B cell (primary cell): Measurements from ENCODE around the gene TTC34. TPM values are rescaled to one million over a fixed set of nuclear protein-coding genes. Genes with fewer than 3 reads are reported as not detected.

ENCODE experiments used
- ATAC-seq: fragments of 200-7000 bp; cut with Tn5 transposase; one replicate; pipeline ENCODE4 v1.10.0; 2021; ENCODE audit warnings: low read depth, mild to moderate bottlenecking, moderate number of reproducible peaks, moderate library complexity
- CTCF ChIA-PET: fragments of 350-600 bp; sonication (Branson Sonifier 250); formaldehyde crosslinking; loops from one replicate; lab custom pipeline; 2021; ENCODE audit warnings: antibody characterized with exemption, inconsistent platforms; lab: Charles Lee
- POLR2A ChIA-PET: fragments of 350-600 bp; sonication (Branson Sonifier 250); formaldehyde crosslinking; loops from one replicate; lab custom pipeline; 2021; ENCODE audit warnings: antibody characterized with exemption; lab: Charles Lee
- DNase-seq: peaks from one replicate; pipeline ENCODE4 v3.0.0; 2013
- H2AFZ ChIP-seq: 2 replicates; pipeline ENCODE4 v1.6.1; 2012; ENCODE audit warnings: mild to moderate bottlenecking, low read depth, low read length; ENCODE audit not compliant: insufficient read depth, poor library complexity, severe bottlenecking
- H3K27ac ChIP-seq, 2 donors: 1 replicate in 1 of 2; 2 replicates in 1 of 2; pipeline ENCODE4 v1.5.1; 2012 to 2013; ENCODE audit warnings: low read length in 2 of 2, mild to moderate bottlenecking in 2 of 2, moderate library complexity in 1 of 2
- H3K27me3 ChIP-seq, 4 experiments: fragments of 200-600 bp in 1 of 4; sonication (generic) in 1 of 4; replicated peaks in 1 of 4; 1 replicate in 2 of 4; 2 replicates in 2 of 4; pipeline versions ENCODE4 v1.6.1 to v1.7.0; 2013 to 2016; ENCODE audit warnings: low read length in 3 of 4, mild to moderate bottlenecking in 2 of 4, mixed read lengths in 1 of 4, moderate library complexity in 1 of 4; ENCODE audit not compliant: insufficient read depth in 4 of 4, control insufficient read depth in 3 of 4; ENCODE audit errors: control extremely low read depth in 1 of 4
- H3K36me3 ChIP-seq, 2 experiments: replicated peaks in 1 of 2; 1 replicate in 1 of 2; 2 replicates in 1 of 2; pipeline versions ENCODE4 v1.6.1 to v1.7.1; 2013; ENCODE audit warnings: low read length in 1 of 2; ENCODE audit not compliant: insufficient read depth in 2 of 2, control insufficient read depth in 1 of 2; ENCODE audit errors: control extremely low read depth in 1 of 2, extremely low read depth in 1 of 2
- H3K4me1 ChIP-seq, 2 donors: fragments of 200-600 bp in 1 of 2; sonication (generic) in 1 of 2; 1 replicate in 1 of 2; 2 replicates in 1 of 2; pipeline versions ENCODE4 v1.5.1 to v1.6.1; 2013 to 2017; ENCODE audit warnings: low read length in 2 of 2; ENCODE audit not compliant: control insufficient read depth in 2 of 2, insufficient read depth in 2 of 2
- H3K4me2 ChIP-seq: replicated peaks from 2 replicates; pipeline ENCODE3; 2012; ENCODE audit warnings: mild to moderate bottlenecking, low read depth, low read length; ENCODE audit not compliant: poor library complexity, severe bottlenecking
- H3K4me3 ChIP-seq, 5 experiments: fragments of 200-600 bp in 1 of 5; sonication (generic) in 1 of 5; 1 replicate in 3 of 5; 2 replicates in 2 of 5; pipeline versions ENCODE4 v1.5.1 to v1.7.0; 2011 to 2016; ENCODE audit warnings: low read length in 4 of 5, mild to moderate bottlenecking in 4 of 5, low read depth in 2 of 5, control low read depth in 1 of 5, moderate library complexity in 1 of 5; ENCODE audit not compliant: insufficient read depth in 1 of 5; ENCODE audit errors: control extremely low read depth in 1 of 5, extremely low read depth in 1 of 5
- H3K79me2 ChIP-seq: fragments of 200-600 bp; sonication (generic); one replicate; pipeline ENCODE4 v1.6.0; 2016; ENCODE audit warnings: low read length; ENCODE audit not compliant: control insufficient read depth, insufficient read depth
- H3K9ac ChIP-seq: fragments of 200-600 bp; sonication (generic); 2 replicates; pipeline ENCODE4 v1.6.1; 2017; ENCODE audit warnings: mild to moderate bottlenecking, low read length, moderate library complexity
- H3K9me3 ChIP-seq, 3 donors: one replicate each; pipeline versions ENCODE4 v1.6.1 to v1.7.1; 2013; ENCODE audit warnings: low read length in 2 of 3; ENCODE audit not compliant: control insufficient read depth in 2 of 3, insufficient read depth in 1 of 3; ENCODE audit errors: control extremely low read depth in 1 of 3
- H4K20me1 ChIP-seq: 2 replicates; pipeline ENCODE4 v1.6.0; 2012; ENCODE audit warnings: mild to moderate bottlenecking, low read length; ENCODE audit not compliant: insufficient read depth, control insufficient read depth, poor library complexity, severe bottlenecking
- H3K27ac Mint-ChIP-seq: one replicate; pipeline ENCODE4 v1.8.0; 2021; ENCODE audit warnings: mixed read lengths
- H3K27me3 Mint-ChIP-seq: one replicate; pipeline ENCODE4 v1.8.0; 2021; ENCODE audit warnings: mixed read lengths
- H3K4me1 Mint-ChIP-seq: one replicate; pipeline ENCODE4 v1.8.0; 2021; ENCODE audit warnings: mixed read lengths
- H3K4me3 Mint-ChIP-seq: one replicate; pipeline ENCODE4 v1.8.0; 2021; ENCODE audit warnings: mixed read lengths
- H3K9me3 Mint-ChIP-seq: one replicate; pipeline ENCODE4 v1.8.0; 2022; ENCODE audit warnings: mixed read lengths; ENCODE audit not compliant: insufficient read depth
- CTCF ChIP-seq: fragments of 200-600 bp; IDR thresholded peaks from one replicate; pipeline ENCODE4 v1.8.0; 2022; ENCODE audit warnings: antibody characterized with exemption, mild to moderate bottlenecking
- EZH2 ChIP-seq: IDR thresholded peaks from 2 replicates; pipeline ENCODE4 v1.6.1; 2012; ENCODE audit warnings: borderline replicate concordance, low read depth, mild to moderate bottlenecking, moderate library complexity, low read length; ENCODE audit not compliant: insufficient read depth, poor library complexity, severe bottlenecking
- WGBS: methylation state at CpG from one replicate; pipeline ENCODE4 v1.1.5; 2013; ENCODE audit warnings: missing lambda C conversion rate; ENCODE audit not compliant: insufficient coverage; 5-methylcytosine and 5-hydroxymethylcytosine counted together
- intact Hi-C: fragments of 100-400 bp; cut with micrococcal nuclease; formaldehyde crosslinking; loops from one replicate; pipeline ENCODE4 v1.10.0; 2022
- polyA plus RNA-seq: library from polyadenylated mRNA; depleted of rRNA; stranded (reverse); fragments of >200 nt; gene quantifications from 2 replicates; pipeline ENCODE4 v1.2.3, GENCODE V29; 2012
- total RNA-seq, 2 donors: library from RNA; stranded (reverse); fragments of 120-200 nt in 1 of 2; gene quantifications; 1 replicate in 1 of 2; 2 replicates in 1 of 2; pipeline versions ENCODE4 v1.2.3 to v1.2.4, GENCODE V29; 2013 to 2022

The TTC34 gene
- total and polyA plus RNA-seq, 2 donors (not counting 1 experiment from before 2014, with no cell fraction given), result 2.1 to 8.1 TPM

GRCh38 chr1:2638466-2639115 lies 162.9 kb downstream of the TTC34 start:
- Histone ChIP-seq H3K9me3 (peaks cover 0 to 29% (median 10%) of the 10 kb centered on the region in 3 donors), H3K36me3 (no peaks in the 10 kb centered on the region), H3K4me3 (no peak overlapping the region), H3K27ac (no peak overlapping the region), H3K4me2 (no peak overlapping the region), H3K9ac (no peak overlapping the region), H2AFZ (no peak overlapping the region), H4K20me1 (peaks cover 13% of the 10 kb centered on the region), H3K27me3 (peaks cover 0 to 9% (median 2%) of the 10 kb centered on the region in 4 experiments), H3K4me1 (peaks cover 12 to 17% of the 10 kb centered on the region in 2 donors), H3K79me2 (peaks cover 15% of the 10 kb centered on the region)
- H3K27me3 Mint-ChIP-seq, result no peaks in the 10 kb centered on the region
- no peak overlapping the region for H3K4me3 Mint-ChIP-seq
- no peak overlapping the region for H3K27ac Mint-ChIP-seq
- DNase-seq (no peak), ATAC-seq (no peak)
- no peak for TF ChIP-seq EZH2
- TF ChIP-seq CTCF, result no peak
- intact Hi-C loops, result no loop called here
- WGBS, result 90% methylated on average over 13 of the region's 16 CpGs
- ChIA-PET CTCF (no interaction called here), POLR2A (no interaction called here)
- no peaks in the 10 kb centered on the region for H3K9me3 Mint-ChIP-seq
- H3K4me1 Mint-ChIP-seq, result peaks cover 9% of the 10 kb centered on the region

GRCh38 chr1:2637442-2638145 lies 163.9 kb downstream of the TTC34 start:
- Histone ChIP-seq H3K36me3 (no peaks in the 10 kb centered on the region), H3K4me2 (no peak overlapping the region), H3K79me2 (peaks cover 15% of the 10 kb centered on the region), H3K4me1 (peaks cover 8 to 12% of the 10 kb centered on the region in 2 donors), H3K9ac (no peak overlapping the region), H2AFZ (no peak overlapping the region), H3K27ac (no peak overlapping the region), H3K9me3 (peaks cover 0 to 29% (median 10%) of the 10 kb centered on the region in 3 donors), H4K20me1 (peaks cover 13% of the 10 kb centered on the region), H3K27me3 (peaks cover 0 to 18% (median 2%) of the 10 kb centered on the region in 4 experiments), H3K4me3 (no peak overlapping the region)
- H3K27ac Mint-ChIP-seq, result no peak overlapping the region
- peaks cover 6% of the 10 kb centered on the region for H3K4me1 Mint-ChIP-seq
- H3K9me3 Mint-ChIP-seq, result no peaks in the 10 kb centered on the region
- ChIA-PET POLR2A (no interaction called here), CTCF (no interaction called here)
- DNase-seq (no peak), ATAC-seq (no peak)
- no peak for TF ChIP-seq CTCF
- no peak for TF ChIP-seq EZH2
- H3K4me3 Mint-ChIP-seq, result no peak overlapping the region
- intact Hi-C loops, result no loop called here
- 70% methylated on average over 10 of the region's 10 CpGs for WGBS
- H3K27me3 Mint-ChIP-seq, result peaks cover 3% of the 10 kb centered on the region
